Kidney epithelial cell (primary cell): ENCODE data around the gene PLXNA2. TPM values are rescaled to one million over a fixed set of nuclear protein-coding genes. Genes with fewer than 3 reads are reported as not detected.

Experiments used
- DNase-seq: peaks from one replicate; pipeline ENCODE4 v3.0.0-alpha.2; 2010; ENCODE audit warnings: low read depth
- H3K27me3 ChIP-seq: 2 replicates; pipeline ENCODE4 v1.6.0; 2011; ENCODE audit warnings: low read length; ENCODE audit not compliant: control insufficient read depth, insufficient read depth
- H3K36me3 ChIP-seq: 2 replicates; pipeline ENCODE4 v1.5.1; 2011; ENCODE audit warnings: low read length; ENCODE audit not compliant: control insufficient read depth, insufficient read depth
- H3K4me3 ChIP-seq: 2 replicates; pipeline ENCODE4 v1.5.1; 2011; ENCODE audit warnings: low read depth, mild to moderate bottlenecking, control low read depth, low read length
- total RNA-seq: library from RNA; depleted of rRNA; stranded (reverse); fragments of >200 nt; gene quantifications from 2 replicates; pipeline ENCODE4 v1.2.3, GENCODE V29; 2015
- TF ChIP-seq, protein P1 (sequence below): IDR thresholded peaks from 2 replicates; pipeline ENCODE4 v1.5.1; 2011; ENCODE audit warnings: mild to moderate bottlenecking, moderate library complexity, low read length, control low read depth, inconsistent platforms; ENCODE audit not compliant: insufficient read depth, poor library complexity, severe bottlenecking

Gene PLXNA2
- total RNA-seq, 1 donor from 2014 or later = 6.9 TPM

GRCh38 chr1:208179961-208180409 is 64.2 kb downstream of the PLXNA2 start:
- TF ChIP-seq, protein P1, sequence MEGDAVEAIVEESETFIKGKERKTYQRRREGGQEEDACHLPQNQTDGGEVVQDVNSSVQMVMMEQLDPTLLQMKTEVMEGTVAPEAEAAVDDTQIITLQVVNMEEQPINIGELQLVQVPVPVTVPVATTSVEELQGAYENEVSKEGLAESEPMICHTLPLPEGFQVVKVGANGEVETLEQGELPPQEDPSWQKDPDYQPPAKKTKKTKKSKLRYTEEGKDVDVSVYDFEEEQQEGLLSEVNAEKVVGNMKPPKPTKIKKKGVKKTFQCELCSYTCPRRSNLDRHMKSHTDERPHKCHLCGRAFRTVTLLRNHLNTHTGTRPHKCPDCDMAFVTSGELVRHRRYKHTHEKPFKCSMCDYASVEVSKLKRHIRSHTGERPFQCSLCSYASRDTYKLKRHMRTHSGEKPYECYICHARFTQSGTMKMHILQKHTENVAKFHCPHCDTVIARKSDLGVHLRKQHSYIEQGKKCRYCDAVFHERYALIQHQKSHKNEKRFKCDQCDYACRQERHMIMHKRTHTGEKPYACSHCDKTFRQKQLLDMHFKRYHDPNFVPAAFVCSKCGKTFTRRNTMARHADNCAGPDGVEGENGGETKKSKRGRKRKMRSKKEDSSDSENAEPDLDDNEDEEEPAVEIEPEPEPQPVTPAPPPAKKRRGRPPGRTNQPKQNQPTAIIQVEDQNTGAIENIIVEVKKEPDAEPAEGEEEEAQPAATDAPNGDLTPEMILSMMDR = no peak
- H3K4me3 ChIP-seq = no peak overlapping the region
- no peaks in the 10 kb centered on the region for H3K27me3 ChIP-seq
- no peak for DNase-seq
- H3K36me3 ChIP-seq = no peaks in the 10 kb centered on the region

GRCh38 chr1:208179263-208179816 is 64.8 kb downstream of the PLXNA2 start:
- H3K27me3 ChIP-seq = no peaks in the 10 kb centered on the region
- DNase-seq = no peak
- H3K4me3 ChIP-seq = no peak overlapping the region
- TF ChIP-seq, protein P1 = no peak
- H3K36me3 ChIP-seq = no peaks in the 10 kb centered on the region

DNA sequence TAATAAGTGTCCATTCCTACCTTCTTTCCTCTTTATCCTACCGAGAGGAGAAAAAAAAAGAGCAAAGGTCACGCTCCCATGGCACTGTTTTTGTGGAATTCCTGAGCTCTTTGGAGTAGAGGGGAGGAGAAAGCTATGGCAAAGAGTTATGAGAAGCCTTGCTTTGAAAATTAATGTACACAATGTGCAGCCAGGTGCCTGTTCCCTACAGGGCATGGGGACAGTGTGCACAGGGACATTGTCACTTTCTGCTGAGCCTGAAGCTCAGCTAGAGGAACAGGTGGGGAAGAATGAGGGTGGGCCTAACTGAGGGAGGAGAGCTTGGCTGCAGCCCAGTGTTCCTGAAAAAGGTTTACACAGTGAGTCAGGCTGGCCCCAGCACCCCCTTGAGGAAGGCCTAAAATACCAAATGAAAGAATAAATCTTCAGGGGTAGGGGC is 66.1 kb downstream of the PLXNA2 start:
- Histone ChIP-seq H3K27me3 (no peaks in the 10 kb centered on the region), H3K4me3 (no peak overlapping the region), H3K36me3 (no peaks in the 10 kb centered on the region)
- DNase-seq = no peak
- TF ChIP-seq, protein P1 = no peak

- TF ChIP-seq, protein P1 = no peak
- H3K36me3 ChIP-seq = no peaks in the 10 kb centered on the region
- H3K27me3 ChIP-seq = no peaks in the 10 kb centered on the region
- no peak overlapping the region for H3K4me3 ChIP-seq
- no peak for DNase-seq
These were observed 66.5 kb downstream of the PLXNA2 start for GRCh38 chr1:208177656-208178055.

GRCh38 chr1:208176649-208177048 is 67.5 kb downstream of the PLXNA2 start:
- no peaks in the 10 kb centered on the region for H3K36me3 ChIP-seq
- TF ChIP-seq, protein P1 = no peak
- no peak overlapping the region for H3K4me3 ChIP-seq
- DNase-seq = no peak
- no peaks in the 10 kb centered on the region for H3K27me3 ChIP-seq

GRCh38 chr1:208175508-208175895 is 68.7 kb downstream of the PLXNA2 start:
- H3K4me3 ChIP-seq = no peak overlapping the region
- no peaks in the 10 kb centered on the region for H3K36me3 ChIP-seq
- TF ChIP-seq, protein P1 = no peak
- no peaks in the 10 kb centered on the region for H3K27me3 ChIP-seq
- no peak for DNase-seq
